Myocyte (in vitro differentiated cells): ENCODE measurements around the gene PPP5C. TPM values are rescaled to one million over a fixed set of nuclear protein-coding genes. Genes with fewer than 3 reads are reported as not detected.
"Not testable (repeated sequence)": the region's sequence is repeated elsewhere in the genome, so short reads cannot be mapped to it uniquely, and the experiment has no call there.

Experiments used
- DNase-seq: peaks from one replicate; pipeline ENCODE4 v3.0.0-alpha.2; 2012; ENCODE audit warnings: low read depth
- polyA plus RNA-seq: library from polyadenylated mRNA; unstranded; fragments of >200 nt; gene quantifications from one replicate; pipeline ENCODE4 v1.2.1, GENCODE V29; 2012; ENCODE audit warnings: missing spikeins
- total RNA-seq: library from RNA; depleted of rRNA; stranded (reverse); fragments of >200 nt; gene quantifications from 2 replicates; pipeline ENCODE4 v1.2.3, GENCODE V29; 2014

PPP5C gene
- 48.7 and 71.6 TPM in 2 replicates for total RNA-seq
- 57.6 TPM for polyA plus RNA-seq

GRCh38 chr19:46346821-46347571 is at the start of gene PPP5C:
PPP5C (plus strand) TSS chr19:46347087; CDS start chr19:46347097, 10 bp downstream.
- DNase-seq: peak; percentile 94

- no peak for DNase-seq
These were observed 49.0 kb upstream of the PPP5C start for GRCh38 chr19:46297700-46298478.

GRCh38 chr19:46298479-46299003 is 48.3 kb upstream of the PPP5C start:
- DNase-seq: no peak

- peak; percentile 89 for DNase-seq
These were observed 47.8 kb upstream of the PPP5C start for GRCh38 chr19:46299004-46299509.

GRCh38 chr19:46299695-46300094 is 47.2 kb upstream of the PPP5C start:
- DNase-seq: no peak

GRCh38 chr19:46303322-46303690 is 43.6 kb upstream of the PPP5C start:
- DNase-seq: no peak

- no peak for DNase-seq
These were observed 43.0 kb upstream of the PPP5C start for GRCh38 chr19:46303691-46304397.

GRCh38 chr19:46306501-46306900 is 40.4 kb upstream of the PPP5C start:
- DNase-seq: no peak

GRCh38 chr19:46308510-46308909 is 38.4 kb upstream of the PPP5C start:
- no peak for DNase-seq

- no peak for DNase-seq
These were observed 37.8 kb upstream of the PPP5C start for GRCh38 chr19:46309056-46309455.

- DNase-seq: no peak
These were observed 35.4 kb upstream of the PPP5C start for GRCh38 chr19:46311444-46311843.

- not testable (repeated sequence) for DNase-seq
These were observed 33.1 kb upstream of the PPP5C start for GRCh38 chr19:46313540-46314469.

GRCh38 chr19:46317339-46317738 is 29.5 kb upstream of the PPP5C start:
- DNase-seq: no peak

- DNase-seq: no peak
These were observed 27.3 kb upstream of the PPP5C start for GRCh38 chr19:46319613-46320012.

GRCh38 chr19:46320559-46320958 is 26.3 kb upstream of the PPP5C start:
- no peak for DNase-seq

GRCh38 chr19:46321653-46322052 is 25.2 kb upstream of the PPP5C start:
- DNase-seq: no peak

GRCh38 chr19:46323227-46323626 is 23.7 kb upstream of the PPP5C start:
- not testable (repeated sequence) for DNase-seq

- DNase-seq: no peak
These were observed 22.6 kb upstream of the PPP5C start for GRCh38 chr19:46324277-46324676.

GRCh38 chr19:46326608-46327007 is 20.3 kb upstream of the PPP5C start:
- DNase-seq: no peak

- DNase-seq: no peak
These were observed 18.8 kb upstream of the PPP5C start for GRCh38 chr19:46328079-46328478.
